Hindlimb muscle (tissue), 1 donor: ENCODE measurements around the gene CNTNAP2. TPM values are rescaled to one million over a fixed set of nuclear protein-coding genes. Genes with fewer than 3 reads are reported as not detected.
"Not testable (repeated sequence)": the region's sequence is repeated elsewhere in the genome, so short reads cannot be mapped to it uniquely, and the experiment has no call there.

ENCODE experiments used
- DNase-seq: peaks from one replicate; pipeline ENCODE4 v3.0.0-alpha.2; 2013
- polyA plus RNA-seq: library from polyadenylated mRNA; unstranded; fragments of 120-200 nt; gene quantifications from one replicate; pipeline ENCODE4 v1.2.1, GENCODE V29; 2013; ENCODE audit not compliant: insufficient read length

The CNTNAP2 gene
- polyA plus RNA-seq, 1 donor, result 10.1 TPM

DNA sequence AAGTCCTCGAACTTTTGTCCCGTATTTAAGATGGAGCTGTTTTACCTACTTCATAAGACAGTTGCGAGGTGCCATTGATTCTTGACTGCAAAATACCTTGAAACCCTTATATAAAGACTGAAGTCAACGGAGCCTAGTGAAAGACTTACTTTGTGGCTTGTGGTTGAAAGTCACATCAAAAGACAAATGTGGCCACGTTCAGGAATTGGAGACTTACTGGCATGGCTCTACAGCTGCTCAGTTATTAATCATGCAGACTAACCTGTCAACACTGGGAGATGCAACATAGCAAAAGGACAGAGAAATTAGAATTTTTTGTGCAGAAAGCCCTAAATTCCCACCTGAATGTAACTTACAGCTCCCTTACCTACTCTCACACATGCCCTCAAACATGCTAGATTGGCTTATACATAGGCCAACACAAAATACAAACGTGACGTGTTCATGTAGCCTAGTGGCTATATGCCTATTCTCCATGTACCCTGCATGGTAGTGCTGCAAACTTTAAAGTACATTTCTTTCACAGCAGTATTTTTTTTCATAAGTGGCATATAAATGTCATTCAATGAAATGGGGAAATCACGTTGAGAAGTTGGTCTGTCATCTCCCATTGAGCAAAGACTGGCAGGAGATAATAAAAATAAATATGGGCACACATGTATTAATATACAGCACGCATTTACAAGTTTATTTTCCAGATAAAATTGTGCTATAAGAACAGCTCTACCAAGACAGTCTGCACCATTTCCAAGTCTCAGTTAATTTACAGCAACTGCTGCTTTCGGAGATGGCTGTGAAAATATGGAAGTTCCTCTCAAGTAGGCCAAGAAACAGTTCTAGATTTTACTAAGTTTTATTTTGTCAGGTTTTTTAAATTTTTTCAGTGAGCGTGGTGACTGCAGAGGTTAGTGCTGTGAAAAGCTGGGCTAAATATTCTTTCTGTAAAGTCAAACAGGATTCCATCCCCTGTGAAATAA lies 2303.5 kb downstream of the CNTNAP2 start:
- DNase-seq, result no peak

GRCh38 chr7:148422030-148422429 lies 2305.4 kb downstream of the CNTNAP2 start:
- no peak for DNase-seq

DNA sequence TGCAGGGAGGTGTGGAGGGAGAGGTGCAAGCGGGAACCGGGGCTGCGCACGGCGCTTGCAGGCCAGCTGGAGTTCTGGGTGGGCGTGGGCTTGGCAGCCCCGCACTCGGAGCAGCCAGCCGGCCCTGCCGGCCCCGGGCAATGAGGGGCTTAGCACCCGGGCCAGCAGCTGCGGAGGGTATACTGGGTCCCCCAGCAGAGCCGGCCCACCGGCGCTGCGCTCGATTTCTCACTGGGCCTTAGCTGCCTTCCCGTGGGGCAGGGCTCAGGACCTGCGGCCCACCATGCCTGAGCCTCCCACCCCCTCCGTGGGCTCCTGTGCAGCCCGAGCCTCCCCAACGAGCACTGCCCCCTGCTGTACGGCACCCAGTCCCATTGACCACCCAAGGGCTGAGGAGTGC lies 2309.8 kb downstream of the CNTNAP2 start:
- DNase-seq, result not testable (repeated sequence)

DNA sequence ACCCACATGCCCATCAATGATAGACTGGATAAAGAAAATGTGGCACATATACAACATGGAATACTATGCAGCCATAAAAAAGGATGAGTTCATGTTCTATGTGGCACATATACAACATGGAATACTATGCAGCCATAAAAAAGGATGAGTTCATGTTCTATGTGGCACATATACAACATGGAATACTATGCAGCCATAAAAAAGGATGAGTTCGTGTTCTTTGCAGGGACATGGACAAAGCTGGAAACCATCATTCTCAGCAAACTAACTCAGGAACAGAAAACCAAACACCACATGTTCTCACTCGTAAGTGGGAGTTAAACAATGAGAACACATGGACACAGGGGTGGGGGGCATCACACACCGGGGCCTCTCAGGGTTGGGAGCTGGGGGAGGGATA lies 2314.1 kb downstream of the CNTNAP2 start:
- DNase-seq, result not testable (repeated sequence)

GRCh38 chr7:148433521-148434180 lies 2317.1 kb downstream of the CNTNAP2 start:
- no peak for DNase-seq

GRCh38 chr7:148434181-148434757 lies 2317.7 kb downstream of the CNTNAP2 start:
- DNase-seq, result no peak

GRCh38 chr7:148434887-148435286 lies 2318.3 kb downstream of the CNTNAP2 start:
- no peak for DNase-seq

DNA sequence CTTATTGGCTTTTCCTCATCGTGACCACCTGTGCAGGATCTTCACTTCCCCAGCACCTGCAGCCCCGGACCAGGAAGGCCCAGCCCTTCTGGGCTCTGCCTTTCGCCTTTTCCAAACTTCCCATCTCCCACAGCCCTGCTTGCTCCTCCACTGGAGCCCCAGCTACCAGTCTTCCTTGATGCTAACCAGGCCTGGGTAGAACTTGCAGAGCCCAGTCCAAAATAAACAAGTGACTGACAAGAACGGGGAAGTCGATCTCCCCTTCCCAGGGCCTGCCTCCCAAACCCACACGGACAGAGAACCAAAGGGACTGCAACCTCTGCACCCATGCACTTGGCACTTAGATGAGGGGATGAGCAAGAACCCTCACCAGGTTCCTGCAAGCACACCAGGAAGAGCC lies 2319.1 kb downstream of the CNTNAP2 start:
- DNase-seq, result no peak

GRCh38 chr7:148436135-148436534 lies 2319.5 kb downstream of the CNTNAP2 start:
- no peak for DNase-seq

GRCh38 chr7:148436571-148436970 lies 2320.0 kb downstream of the CNTNAP2 start:
- DNase-seq, result no peak

DNA sequence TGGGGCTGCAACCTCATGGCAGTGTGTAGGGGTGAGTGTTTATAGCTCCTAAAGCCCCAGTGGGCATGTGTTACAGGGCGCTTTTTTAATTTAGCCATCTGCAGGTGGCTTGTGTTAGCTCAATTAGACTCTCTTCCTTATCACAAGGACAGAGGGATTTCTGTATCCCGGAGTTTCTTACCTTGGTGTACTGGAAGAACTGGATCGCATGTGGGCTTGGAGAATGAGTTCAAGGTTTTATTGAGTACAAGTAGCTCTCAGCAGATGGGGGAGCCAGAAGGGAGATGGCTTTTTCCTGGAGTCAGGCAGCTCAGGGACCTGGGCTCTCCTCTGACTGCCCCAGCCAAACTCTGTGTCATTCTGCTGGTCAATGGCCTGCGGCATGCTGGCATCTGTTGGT lies 2320.4 kb downstream of the CNTNAP2 start:
- DNase-seq, result no peak

- peak; percentile 13 for DNase-seq
Measured at GRCh38 chr7:148442141-148442655, 2325.6 kb downstream of the CNTNAP2 start.

DNA sequence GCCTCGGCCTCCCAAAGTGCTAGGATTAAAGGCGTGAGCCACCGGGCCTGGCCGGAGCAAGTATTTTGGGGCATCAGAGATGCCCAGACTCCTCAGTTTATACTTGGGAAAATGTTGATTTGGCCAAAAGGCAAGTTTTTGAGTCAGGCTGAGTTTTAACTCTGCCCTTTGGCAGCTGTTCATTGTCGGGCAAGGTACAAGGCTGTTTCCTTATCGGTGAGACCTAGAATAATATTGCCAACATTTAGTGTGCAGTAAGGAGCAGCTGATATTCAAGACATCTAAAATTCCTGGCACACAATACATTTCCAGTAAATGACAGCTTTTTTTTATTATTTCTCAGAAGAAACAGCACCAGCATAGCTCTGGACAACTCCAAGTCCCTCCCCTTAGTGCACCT lies 2326.3 kb downstream of the CNTNAP2 start:
- no peak for DNase-seq

DNA sequence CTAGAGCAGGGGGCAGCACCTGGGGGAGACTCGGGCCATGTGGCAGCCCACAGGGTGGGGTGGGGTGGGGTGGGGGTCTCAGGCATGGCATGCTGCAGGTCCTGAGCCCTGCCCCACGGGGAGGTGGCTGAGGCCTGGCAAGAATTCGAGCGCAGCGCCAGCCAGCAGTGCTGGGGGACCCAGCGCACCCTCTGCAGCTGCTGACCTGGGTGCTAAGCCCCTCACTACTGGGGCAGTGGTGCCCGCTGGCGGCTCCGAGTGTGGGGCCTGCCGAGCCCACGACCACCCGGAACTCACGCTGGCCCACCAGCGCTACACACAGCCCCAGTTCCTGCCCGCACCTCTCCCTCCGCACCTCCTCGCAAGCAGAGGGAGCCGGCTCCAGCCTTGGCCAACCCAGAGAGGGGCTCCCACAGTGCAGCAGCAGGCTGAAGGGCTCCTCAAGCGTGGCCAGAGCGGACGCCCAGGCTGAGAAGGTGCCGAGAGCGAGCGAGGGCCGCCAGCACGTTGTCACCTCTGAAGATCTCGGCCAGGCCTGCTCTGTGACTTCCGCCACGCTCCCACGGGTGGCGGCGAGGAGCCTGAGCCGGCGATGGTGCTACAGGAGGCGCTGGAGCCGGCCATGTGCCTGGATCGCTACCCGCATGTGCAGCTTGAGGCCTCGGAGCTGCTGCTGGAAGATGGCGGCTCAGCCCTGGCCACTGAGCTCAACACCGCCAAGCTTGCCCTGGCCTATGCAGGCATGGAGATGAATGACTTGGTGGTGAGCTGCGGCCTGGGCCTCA lies 2328.9 kb downstream of the CNTNAP2 start:
- DNase-seq, result no peak

DNA sequence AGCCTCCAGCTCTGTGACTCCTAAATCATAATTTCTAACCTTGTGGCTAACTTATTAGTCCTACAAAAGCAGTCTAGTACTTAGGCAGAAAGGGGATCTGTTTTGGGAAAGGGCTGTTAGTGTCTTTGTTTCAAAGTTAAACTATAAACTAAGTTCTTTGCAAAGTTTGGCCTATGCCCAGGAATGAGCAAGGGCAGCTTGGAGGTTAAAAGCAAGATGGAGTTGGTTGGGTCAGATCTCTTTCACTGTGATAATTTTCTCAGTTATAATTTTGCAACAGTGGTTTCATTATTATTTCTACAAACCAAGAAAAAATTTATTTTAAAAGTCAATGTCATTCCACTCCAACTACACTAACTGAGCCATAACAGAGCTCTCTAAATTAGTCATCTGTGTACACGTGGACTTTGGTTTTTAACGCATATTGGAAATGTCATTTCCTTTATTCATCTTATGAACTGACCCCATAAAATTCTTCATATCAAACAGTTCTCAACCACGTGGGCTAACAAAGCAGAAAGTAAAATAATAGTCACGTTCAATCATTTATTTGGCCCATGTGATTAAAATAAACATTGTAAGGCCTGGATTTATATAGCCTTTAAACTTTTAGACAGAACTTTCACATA lies 2330.7 kb downstream of the CNTNAP2 start:
- DNase-seq, result no peak

GRCh38 chr7:148451526-148451925 lies 2334.9 kb downstream of the CNTNAP2 start:
- DNase-seq, result not testable (repeated sequence)

DNA sequence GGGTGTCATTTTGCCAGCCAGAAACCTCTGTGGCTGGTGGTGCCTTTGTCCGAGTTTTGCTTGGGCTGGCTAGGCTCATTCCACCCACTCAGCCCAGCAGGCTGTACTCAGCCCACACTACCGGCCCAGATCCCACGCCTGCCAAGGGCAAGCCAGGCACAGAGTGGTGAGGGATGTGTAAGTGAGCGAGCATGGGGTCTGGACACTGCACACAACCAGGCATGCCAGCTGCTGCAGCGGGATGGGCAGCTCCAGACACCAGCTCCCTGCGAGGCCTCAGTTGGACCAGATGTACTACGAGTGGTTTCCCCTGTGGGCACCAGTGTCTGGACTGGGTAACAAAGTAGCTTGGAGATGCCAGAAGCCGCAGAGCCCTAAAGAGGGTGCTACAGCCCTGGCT lies 2339.8 kb downstream of the CNTNAP2 start:
- DNase-seq, result no peak

DNA sequence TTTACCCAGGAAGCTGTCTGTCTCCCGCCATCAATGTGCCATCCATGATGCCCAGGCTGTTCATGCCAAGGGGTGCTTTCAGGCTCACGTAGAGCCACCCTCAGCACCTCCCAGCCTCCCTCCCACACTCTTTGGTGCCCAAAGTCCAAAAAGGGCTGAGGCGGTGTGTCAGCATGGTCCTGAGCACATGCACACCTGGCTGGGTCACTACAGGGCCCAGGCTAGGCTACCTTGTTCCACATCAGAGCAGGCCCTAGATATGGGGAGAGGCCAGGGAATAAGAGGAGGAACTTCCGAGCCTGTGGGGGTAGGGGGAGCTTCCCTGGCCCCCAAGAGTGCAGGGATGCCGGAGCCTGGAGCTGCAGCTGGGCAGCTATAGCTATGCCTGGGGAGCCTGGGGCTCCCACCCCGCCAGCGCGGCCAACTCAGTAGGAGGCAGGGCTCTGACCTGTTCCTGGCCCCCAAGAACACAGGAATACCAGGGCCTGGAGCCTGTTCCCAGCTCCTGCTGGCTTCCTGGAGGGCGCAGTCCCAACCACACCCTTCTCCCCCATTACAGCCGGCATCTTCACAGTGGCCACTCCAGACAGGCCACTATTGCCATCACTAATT lies 2340.8 kb downstream of the CNTNAP2 start:
- no peak for DNase-seq

- no peak for DNase-seq
Measured at GRCh38 chr7:148458263-148458662, 2341.7 kb downstream of the CNTNAP2 start.

DNA sequence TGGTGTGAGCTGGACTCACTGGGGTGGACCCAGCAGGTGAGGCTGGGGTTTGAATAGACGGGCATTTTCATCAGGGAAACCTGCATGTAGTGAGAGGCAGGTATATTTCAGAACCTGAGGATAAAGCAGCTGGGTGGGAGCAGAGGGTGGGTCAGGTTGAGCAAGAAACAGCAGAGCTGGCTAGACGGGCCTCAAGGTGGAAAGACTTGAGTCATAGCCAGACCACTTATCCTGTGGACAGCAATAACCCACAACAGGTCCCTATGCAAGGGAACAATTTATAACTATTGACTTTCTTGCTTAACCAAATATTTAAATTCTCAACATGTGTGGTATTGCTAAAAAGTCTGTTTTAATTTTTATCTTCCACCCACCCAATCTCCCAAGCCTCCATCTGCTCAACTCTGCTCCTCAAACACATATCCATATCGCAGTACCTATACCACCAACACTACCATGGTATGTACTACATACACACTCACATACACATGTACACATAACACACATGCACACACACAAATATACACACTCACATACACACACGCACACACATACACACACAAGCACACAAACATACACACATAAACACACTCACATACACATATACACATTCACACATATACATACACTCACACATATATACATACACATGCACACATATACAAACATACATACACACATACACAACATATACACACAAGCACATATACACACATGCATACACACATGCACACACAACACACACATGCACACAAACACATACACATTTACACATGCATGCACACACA lies 2345.0 kb downstream of the CNTNAP2 start:
- DNase-seq, result no peak

DNA sequence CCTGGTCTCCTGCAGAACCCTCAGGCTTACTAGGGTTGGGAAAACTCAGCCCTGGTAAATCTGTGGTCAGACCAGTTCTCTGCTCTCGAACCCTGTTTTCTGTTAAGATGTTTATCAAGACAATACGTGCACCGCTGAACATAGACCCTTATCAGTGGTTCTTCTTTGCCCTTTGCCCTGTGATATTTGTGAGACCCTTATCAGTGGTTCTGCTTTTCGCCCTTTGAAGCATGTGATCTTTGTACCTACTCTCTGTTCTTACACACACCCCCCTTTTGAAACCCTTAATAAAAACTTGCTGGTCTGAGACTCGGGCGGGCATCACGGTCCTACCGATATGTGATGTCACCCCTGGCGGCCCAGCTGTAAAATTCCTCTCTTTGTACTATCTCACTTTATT lies 2346.2 kb downstream of the CNTNAP2 start:
- not testable (repeated sequence) for DNase-seq
